GM18519 (cell line): ENCODE results near the gene HYDIN.

Experiments used
- ATAC-seq: cut with Tn5 transposase; IDR thresholded peaks from one replicate; pipeline ENCODE4 v1.9.1; 2021; ENCODE audit warnings: mild to moderate bottlenecking, moderate library complexity; ENCODE audit not compliant: unreplicated experiment, low FRiP score

Gene HYDIN

DNA sequence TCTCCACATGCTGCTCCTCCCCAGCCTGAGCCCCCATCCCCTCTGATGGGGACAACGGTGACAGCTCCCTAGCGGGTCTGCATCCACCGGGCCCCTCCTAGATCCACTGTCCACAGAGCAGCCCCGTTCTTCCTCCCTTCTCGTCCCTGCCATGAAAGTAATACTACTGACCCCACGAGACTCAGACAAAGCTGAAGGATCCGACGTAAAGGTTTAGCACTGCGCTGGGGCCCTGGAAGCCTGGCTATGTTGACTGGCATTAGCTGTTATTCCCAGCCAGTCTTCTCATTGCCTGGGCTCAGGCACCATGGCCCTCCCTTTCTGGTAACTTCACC, 460.3 kb downstream of the HYDIN start:
- no peak for ATAC-seq

DNA sequence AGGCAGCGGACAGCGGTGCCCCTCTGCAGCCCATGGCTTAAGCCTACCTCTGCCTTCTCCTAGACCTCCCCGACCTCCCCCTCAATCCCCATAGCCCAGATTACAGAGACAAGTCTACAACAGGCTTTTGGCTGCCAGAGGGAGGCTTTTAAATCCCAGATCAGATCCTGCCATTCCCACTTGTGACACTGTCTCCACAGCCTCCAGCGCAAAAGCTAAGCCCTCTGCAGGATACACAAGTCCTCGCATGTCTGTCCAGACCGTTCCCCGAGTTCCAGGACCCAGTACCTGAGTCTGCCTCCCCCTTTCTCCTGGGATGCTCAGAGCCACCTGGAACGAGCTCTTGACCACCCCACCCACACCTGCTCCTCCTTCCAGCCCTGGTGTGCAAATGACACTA, 460.8 kb downstream of the HYDIN start:
- no peak for ATAC-seq

DNA sequence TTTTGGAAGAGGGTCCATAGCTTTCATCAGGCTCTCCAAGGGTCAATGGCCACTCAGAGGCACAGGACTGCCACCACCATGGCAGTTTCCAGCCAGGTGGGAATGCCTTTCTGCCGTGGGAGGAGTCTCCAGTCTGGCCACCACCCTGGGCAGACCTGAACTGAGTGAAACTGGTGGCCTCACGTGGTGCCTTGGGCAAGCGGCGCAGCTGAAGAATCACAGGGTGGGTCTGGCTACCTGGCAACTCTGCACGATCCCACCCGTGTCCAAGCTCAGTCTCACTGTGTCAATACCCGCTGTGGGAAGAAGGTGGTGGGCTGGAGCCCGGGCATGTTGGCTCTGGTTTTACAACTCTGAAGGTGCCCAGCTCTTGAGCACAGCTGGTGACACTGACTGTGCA, 461.4 kb downstream of the HYDIN start:
- no peak for ATAC-seq

DNA sequence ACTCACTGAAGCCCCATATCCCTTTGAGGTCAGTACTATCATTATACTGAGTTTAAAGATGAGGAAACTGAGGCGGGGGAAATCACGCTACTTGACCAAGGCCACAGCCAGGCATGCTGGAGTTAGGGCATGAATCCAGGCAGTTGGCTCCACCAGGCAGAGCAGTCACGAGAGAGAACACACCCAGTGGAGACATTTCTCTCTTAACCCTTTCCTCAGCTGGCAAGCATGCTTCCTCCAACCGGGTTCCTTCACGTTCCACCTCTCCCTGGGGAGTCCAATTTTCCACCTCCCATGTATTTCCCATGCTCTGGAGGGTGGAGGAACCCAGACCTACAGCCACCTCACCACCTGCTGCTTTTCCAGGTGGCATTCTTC, 462.3 kb downstream of the HYDIN start:
- ATAC-seq: no peak

DNA sequence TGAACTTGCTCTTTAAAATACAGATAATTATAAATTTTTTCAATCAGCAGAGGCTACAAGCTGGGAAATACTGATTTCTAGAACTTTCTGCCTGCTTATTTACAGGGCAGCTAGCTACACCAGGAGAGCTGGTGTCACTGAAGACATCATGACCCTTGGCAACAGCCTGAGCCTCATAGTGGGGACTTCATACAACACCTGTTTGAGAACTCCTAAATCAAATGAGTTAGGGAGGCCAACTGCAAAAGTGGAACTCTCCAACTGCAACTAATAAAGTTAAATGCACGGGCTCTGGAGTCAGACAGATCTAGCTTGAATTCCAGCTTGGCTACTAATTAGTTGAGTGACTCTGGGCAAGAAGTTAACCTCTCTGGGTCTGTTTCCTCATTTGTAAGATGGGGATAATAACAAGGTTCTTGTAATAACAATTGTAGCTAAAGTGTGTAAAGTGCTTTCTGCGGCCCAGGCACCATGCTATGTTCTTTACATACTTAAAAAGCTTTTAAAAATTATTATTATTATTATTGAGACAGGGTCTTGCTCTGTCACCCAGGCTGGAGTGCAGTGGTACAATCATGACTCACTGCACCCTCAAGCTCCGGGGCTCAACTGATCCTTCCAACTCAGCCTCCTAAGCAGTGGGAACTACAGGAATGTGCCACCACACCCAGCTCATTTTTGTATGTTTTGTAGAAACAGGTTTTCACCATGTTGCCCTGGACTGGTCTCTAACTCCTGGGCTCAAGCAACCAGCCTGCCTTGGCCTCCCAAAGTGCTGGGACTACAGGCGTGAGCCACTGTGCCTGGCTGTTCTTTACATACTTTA, 462.9 kb downstream of the HYDIN start:
- no peak for ATAC-seq

DNA sequence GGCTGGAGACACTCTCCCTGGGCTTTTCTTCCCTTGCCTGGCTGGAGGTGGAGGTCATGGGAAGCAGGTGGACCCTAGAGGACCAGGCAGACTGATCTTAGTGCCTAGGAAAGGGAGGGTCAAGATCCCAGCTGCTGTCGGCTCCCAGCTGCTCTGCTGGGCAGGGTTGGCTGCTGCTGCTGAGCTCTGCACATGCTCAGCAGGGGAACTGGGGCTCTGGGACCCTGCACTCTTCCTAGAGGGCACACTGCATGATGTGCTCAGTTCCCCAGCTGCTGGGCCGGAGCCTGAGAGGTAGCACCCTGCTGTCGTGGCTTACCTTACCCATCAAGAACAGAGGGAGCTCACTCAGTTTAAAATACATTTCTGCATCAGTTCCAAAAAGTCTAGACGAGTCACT, 463.9 kb downstream of the HYDIN start:
- no peak for ATAC-seq

DNA sequence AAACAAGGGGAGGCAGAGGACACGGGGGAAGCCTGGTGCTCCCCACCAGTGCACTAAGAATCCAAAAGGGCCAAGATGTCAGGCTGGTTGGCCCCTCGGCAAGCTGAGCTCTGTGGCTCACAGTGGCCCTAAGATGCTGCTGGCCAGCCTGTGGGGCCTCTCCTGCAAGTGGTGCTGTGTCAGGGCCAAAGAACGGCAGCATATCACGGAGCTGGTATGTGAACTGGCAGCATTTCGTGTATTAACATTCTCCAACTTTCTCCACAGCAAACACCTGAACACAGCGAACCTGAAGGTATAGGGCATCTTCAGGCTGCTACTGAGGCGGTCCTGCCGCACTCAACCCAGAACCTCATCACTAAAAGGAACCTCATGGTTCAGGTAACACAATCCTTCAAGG, 464.3 kb downstream of the HYDIN start:
- no peak for ATAC-seq

DNA sequence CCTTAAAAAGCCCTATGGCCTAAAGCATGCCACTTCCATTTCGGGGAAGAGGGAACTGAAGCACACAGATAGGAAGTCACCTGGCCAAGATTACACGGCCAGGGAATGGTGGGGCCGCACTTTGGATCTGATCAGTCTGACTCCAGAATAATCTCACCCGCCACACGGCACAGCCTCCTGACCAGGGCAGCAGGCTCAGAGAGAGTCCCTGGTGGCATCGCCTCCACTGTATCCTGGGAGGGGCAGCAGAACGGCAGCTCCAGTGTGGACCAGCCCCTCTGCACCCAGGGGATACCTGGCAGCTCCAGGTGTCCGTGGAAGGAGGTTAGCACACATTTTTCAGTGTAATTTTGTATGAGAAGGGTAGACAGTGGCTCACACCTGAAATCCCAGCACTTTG, 465.0 kb downstream of the HYDIN start:
- no peak for ATAC-seq

DNA sequence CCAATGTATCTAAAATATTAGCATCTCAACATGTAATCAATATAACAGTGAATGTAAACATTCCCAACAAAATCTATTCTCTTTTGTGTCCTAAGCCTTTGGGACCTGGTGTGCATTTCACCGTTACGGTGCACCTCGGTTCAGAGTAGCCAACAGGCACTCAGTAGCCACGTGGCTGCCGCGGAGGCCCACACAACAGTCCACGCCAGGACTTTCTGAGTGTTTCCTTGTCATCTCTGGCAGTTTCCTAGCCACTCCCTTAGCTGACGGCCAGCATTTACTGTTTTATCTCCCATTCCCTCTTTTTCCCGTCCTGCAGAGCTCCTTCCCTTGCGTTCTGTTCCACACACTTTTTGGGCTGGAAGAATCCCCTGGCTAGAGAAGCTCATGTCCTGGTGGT, 465.9 kb downstream of the HYDIN start:
- no peak for ATAC-seq

DNA sequence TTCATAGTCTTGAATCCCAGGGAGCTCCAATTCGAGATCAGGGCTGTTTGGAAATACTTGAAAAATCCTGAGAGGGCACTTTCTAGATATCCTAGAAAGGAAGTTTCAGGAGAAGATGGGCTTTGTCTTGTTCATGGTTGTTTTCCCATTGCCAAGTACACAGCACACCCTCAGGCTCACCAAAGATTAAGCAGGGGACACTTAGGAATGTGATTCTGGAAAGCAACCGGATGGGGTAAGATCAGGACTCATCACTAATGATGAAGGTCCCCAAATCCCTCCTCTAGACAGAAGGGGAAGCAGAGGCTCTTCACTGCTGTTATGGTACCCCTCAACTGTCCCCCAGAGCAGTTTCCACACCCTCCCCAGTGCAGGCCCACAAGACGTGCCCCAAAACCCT, 470.3 kb downstream of the HYDIN start:
- ATAC-seq: no peak

DNA sequence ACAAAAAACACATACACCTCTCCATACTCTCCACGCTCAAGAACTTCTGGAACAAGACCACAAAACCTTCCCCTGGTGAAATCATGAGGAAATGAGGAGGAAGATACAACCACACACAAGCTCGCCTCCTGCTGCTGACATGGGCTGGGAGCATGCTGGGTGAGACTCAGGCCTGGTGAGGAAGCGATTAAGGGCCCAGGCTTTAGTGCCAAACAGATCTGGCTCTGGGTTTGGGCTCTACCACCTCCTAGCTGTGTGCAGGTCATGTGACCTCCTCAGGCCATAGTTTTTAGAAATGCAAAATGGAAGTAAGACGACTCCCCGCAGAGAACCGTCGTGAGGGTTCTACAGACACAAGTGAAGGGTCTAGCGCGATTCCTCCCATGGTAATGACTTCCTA, 470.9 kb downstream of the HYDIN start:
- no peak for ATAC-seq

DNA sequence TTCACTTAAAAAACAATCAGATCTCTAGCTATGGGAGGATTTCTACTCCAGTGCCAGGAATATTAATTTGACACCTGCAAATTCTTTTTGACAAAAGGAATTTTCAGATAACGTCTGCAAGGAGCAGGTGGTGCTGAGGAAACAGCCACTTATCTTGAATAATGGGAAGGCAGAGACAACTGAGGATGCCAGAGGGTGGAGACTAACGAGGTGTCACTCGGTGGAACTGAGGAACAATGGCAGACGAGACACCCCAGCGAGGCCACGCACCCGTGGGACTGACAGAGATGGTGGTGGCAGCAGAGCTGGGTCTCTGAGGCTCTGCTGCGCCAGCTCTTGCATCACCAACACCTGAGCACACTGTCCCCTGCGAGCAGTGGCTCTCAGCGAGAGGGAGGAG, 471.7 kb downstream of the HYDIN start:
- ATAC-seq: no peak
